ENCODE measurements around the gene ARG1.

- TF ChIP-seq CTCF (conservative IDR thresholded peaks at IDR 0.05; ENCODE audit: low read depth, low read length) (no peak), MAZ (IDR thresholded peaks at IDR 0.05; ENCODE audit: borderline replicate concordance, low read depth, low read length) (no peak), SMC3 (IDR thresholded peaks at IDR 0.05; ENCODE audit: low read depth, low read length) (no peak), CEBPB (IDR thresholded peaks at IDR 0.05; ENCODE audit: low read depth, low read length) (no peak), CHD1 (IDR thresholded peaks at IDR 0.05; ENCODE audit: low read depth, low read length) (no peak), POLR2A (IDR thresholded peaks at IDR 0.05; ENCODE audit: low read depth, low read length) (no peak), RFX5 (IDR thresholded peaks at IDR 0.05; ENCODE audit: low read depth, low read length) (no peak)
- TF ChIP-seq, protein P1, sequence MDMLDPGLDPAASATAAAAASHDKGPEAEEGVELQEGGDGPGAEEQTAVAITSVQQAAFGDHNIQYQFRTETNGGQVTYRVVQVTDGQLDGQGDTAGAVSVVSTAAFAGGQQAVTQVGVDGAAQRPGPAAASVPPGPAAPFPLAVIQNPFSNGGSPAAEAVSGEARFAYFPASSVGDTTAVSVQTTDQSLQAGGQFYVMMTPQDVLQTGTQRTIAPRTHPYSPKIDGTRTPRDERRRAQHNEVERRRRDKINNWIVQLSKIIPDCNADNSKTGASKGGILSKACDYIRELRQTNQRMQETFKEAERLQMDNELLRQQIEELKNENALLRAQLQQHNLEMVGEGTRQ (IDR thresholded peaks at IDR 0.05; ENCODE audit: low read depth, low read length) = no peak
These were observed 40.4 kb upstream of the ARG1 start for GRCh38 chr6:131532580-131533039.
